GM06990 (cell line): Measurements from ENCODE around the gene GTF2H2C.

Source experiments
- DNase-seq: peaks from one replicate; pipeline ENCODE4 v3.0.0-alpha.2; 2011; ENCODE audit not compliant: insufficient read length; ENCODE audit errors: extremely low read depth
- H3K27me3 ChIP-seq: replicated peaks from 2 replicates; pipeline ENCODE4 v1.6.0; 2011; ENCODE audit warnings: low read length; ENCODE audit not compliant: control insufficient read depth, insufficient read depth
- H3K36me3 ChIP-seq: 2 replicates; pipeline ENCODE4 v1.5.1; 2011; ENCODE audit warnings: low read length; ENCODE audit not compliant: control insufficient read depth, insufficient read depth
- H3K4me3 ChIP-seq: replicated peaks from 2 replicates; pipeline ENCODE4 v1.5.1; 2011; ENCODE audit warnings: low read depth, mild to moderate bottlenecking, control low read depth, low read length
- TF ChIP-seq, protein P1 (sequence below): IDR thresholded peaks from 2 replicates; pipeline ENCODE4 v1.5.1; 2011; ENCODE audit warnings: low read length, control low read depth, mild to moderate bottlenecking, inconsistent platforms; ENCODE audit not compliant: insufficient read depth, poor library complexity, severe bottlenecking

The GTF2H2C gene

DNA sequence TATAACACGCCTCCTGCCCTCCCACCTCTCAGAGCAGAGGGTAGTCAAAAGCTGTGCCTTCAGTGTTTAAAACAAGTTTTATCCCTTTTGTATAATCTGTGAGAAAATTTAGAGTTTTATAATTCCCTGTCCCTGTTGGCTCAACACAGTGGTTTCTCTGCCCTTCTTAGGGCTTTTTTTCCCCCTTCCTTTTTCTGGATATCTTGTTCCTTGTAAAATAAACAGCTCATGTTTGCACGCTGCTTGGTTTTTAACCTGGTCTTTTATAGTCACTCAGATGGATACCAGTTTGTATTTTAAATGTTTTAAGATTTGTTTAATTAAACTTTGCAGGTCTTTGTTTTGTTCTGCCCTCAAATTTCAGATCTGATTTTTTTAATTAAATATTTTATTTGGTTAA, 40.7 kb upstream of the GTF2H2C start:
- DNase-seq = no peak
- TF ChIP-seq, protein P1, sequence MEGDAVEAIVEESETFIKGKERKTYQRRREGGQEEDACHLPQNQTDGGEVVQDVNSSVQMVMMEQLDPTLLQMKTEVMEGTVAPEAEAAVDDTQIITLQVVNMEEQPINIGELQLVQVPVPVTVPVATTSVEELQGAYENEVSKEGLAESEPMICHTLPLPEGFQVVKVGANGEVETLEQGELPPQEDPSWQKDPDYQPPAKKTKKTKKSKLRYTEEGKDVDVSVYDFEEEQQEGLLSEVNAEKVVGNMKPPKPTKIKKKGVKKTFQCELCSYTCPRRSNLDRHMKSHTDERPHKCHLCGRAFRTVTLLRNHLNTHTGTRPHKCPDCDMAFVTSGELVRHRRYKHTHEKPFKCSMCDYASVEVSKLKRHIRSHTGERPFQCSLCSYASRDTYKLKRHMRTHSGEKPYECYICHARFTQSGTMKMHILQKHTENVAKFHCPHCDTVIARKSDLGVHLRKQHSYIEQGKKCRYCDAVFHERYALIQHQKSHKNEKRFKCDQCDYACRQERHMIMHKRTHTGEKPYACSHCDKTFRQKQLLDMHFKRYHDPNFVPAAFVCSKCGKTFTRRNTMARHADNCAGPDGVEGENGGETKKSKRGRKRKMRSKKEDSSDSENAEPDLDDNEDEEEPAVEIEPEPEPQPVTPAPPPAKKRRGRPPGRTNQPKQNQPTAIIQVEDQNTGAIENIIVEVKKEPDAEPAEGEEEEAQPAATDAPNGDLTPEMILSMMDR = no peak
- no peaks in the 10 kb centered on the region for H3K36me3 ChIP-seq
- no peak overlapping the region for H3K4me3 ChIP-seq
- H3K27me3 ChIP-seq = no peaks in the 10 kb centered on the region

DNA sequence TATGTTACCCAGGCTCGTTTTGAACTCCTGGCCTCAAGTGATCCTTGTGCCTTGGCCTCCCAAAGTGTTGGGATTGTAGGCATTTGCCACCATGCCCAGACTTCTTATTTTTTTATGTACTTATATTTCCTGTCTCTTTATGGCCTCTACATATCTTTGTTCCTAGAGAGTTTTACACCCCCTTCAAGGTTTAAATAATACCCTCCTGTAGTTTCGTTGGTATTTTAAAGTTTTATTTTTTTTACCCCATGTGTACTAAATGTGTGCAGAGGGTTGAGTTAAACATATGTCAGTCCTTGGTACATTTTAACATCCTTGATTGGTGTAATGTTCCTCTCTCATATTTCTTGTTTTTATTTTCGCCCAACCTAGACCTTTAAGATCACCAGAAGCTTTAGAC, 38.0 kb upstream of the GTF2H2C start:
- H3K27me3 ChIP-seq = no peaks in the 10 kb centered on the region
- TF ChIP-seq, protein P1 = no peak
- no peak overlapping the region for H3K4me3 ChIP-seq
- H3K36me3 ChIP-seq = no peaks in the 10 kb centered on the region
- no peak for DNase-seq

DNA sequence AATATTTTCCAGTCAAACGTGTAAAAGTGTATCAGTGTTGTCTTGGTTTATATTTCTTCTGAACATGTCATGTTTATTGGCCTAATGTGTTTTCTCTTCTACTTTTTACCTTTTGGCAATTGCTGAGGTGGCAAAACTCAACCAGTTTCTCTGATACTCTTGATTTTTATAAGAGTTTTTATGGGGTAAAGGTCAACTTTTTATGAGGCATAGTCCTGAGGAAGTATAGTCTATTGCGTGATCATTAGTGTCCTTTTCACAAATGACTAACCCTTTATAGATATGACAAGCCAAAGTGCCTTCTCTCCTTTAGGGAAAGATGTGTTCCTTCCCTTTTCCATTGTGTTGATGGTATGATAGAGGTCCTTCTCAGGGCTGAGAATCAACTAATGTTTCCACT, 34.5 kb upstream of the GTF2H2C start:
- TF ChIP-seq, protein P1 = no peak

DNA sequence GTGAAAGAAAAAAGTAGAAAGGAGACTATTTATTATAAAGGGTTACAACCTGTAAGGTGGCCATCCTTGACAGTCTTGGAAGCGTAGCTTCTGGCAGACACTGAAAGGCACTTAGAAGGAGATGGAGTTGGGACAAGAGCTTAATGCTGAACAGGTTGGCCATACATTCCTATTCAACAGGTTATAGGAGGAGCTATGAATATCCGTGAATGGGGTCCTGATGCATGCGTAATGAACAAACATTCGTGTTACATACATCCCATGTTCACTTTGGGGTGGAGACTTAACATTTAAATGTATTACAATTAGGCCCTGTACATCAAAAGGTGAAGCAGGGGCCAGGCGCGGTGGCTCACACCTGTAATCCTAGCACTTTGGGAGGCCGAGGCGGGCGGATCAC, 33.3 kb upstream of the GTF2H2C start:
- TF ChIP-seq, protein P1 = no peak
- Histone ChIP-seq H3K4me3 (no peak overlapping the region), H3K36me3 (no peaks in the 10 kb centered on the region; the same call in 1 of the 2 replicates), H3K27me3 (no peaks in the 10 kb centered on the region)
- no peak for DNase-seq

More for the DNA sequence above, 34.5 kb upstream of the GTF2H2C start:
- DNase-seq = no peak
- Histone ChIP-seq H3K27me3 (no peaks in the 10 kb centered on the region), H3K36me3 (no peaks in the 10 kb centered on the region; the same call in 1 of the 2 replicates), H3K4me3 (no peak overlapping the region)

DNA sequence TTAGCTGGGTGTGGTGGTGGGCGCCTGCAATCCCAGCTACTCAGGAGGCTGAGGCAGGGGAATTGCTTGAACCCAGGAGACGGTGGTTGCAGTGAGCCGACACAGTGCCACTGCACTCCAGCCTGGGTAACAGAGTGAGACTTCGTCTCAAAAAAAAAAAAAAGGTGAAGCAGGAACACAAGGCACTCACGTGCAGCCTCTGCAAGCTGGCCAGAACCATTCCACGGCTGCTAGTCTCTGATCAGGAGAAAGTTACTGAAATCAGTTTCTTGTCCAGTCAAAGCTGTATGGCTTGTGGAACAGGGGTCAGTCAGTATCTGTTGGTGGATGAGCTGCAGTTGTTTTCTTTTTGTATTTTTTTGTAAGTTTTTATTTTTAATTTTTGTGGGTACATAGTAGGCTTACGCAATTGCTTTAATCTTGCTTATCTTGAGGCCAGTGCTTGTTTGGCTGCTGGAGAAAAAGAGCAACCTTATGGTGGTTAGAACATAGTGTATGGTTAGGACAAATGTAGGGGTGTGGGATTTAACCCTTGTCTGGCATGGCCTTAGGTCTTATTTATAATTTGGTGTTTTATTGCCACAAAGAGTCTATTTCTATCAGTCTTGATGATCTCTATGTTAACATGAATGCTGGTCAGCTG, 32.7 kb upstream of the GTF2H2C start:
- DNase-seq = no peak
- TF ChIP-seq, protein P1 = no peak
- no peak overlapping the region for H3K4me3 ChIP-seq
- H3K27me3 ChIP-seq = no peaks in the 10 kb centered on the region
- H3K36me3 ChIP-seq = no peaks in the 10 kb centered on the region; the same call in 1 of the 2 replicates

DNA sequence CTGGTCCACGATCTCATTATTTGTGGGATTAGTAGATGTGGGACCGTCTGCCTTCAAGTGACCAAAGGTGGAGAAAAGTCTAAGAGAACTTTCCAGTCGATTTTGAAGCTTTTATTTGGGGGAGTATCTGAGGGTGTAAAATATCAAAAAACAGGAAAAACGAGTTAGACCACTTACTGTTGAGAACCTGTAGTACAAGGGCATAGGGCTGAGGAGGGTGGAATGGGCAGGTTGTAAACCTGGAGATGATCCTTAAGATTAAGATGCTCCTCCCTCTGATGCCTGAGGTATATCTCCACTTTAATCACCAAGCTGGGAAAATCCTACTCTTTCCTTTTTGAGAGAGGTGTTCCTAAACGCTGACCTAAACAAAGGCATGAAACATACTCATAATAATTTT, 32.0 kb upstream of the GTF2H2C start:
- H3K4me3 ChIP-seq = no peak overlapping the region
- no peaks in the 10 kb centered on the region; the same call in 1 of the 2 replicates for H3K36me3 ChIP-seq
- TF ChIP-seq, protein P1 = no peak
- no peak for DNase-seq
- H3K27me3 ChIP-seq = no peaks in the 10 kb centered on the region
